ENCODE data around the gene SOX3.

Gene SOX3

GRCh38 chrX:140504371-140505324 lies at the start of gene SOX3:
Gene SOX3, minus strand, starts transcription at chrX:140505069. Its CDS starts 9 bp downstream, at chrX:140505060.
- no peak for DNase-seq

GRCh38 chrX:140548985-140549384 lies 44.1 kb upstream of the SOX3 start:
- no peak for DNase-seq

GRCh38 chrX:140526171-140526570 lies 21.3 kb upstream of the SOX3 start:
- DNase-seq = no peak

- DNase-seq = no peak
Observed at GRCh38 chrX:140525448-140525847, 20.6 kb upstream of the SOX3 start.

GRCh38 chrX:140524556-140524955 lies 19.7 kb upstream of the SOX3 start:
- DNase-seq = no peak

GRCh38 chrX:140521393-140521792 lies 16.5 kb upstream of the SOX3 start:
- DNase-seq = no peak

- no peak for DNase-seq
Observed at GRCh38 chrX:140514554-140514953, 9.7 kb upstream of the SOX3 start.

GRCh38 chrX:140510895-140511295 lies 6.0 kb upstream of the SOX3 start:
- DNase-seq = no peak

GRCh38 chrX:140510306-140510676 lies 5.4 kb upstream of the SOX3 start:
- no peak for DNase-seq

- no peak for DNase-seq
Observed at GRCh38 chrX:140509468-140510305, 4.8 kb upstream of the SOX3 start.

GRCh38 chrX:140508958-140509357 lies 4.1 kb upstream of the SOX3 start:
- no peak for DNase-seq

- no peak for DNase-seq
Observed at GRCh38 chrX:140507982-140508305, 3.1 kb upstream of the SOX3 start.

- DNase-seq = no peak
Observed at GRCh38 chrX:140507223-140507981, 2.5 kb upstream of the SOX3 start.

GRCh38 chrX:140505421-140506337 lies 810 bp upstream of the SOX3 start:
- no peak for DNase-seq

- DNase-seq = no peak
Observed at GRCh38 chrX:140503714-140504351, 1.0 kb downstream of the SOX3 start.

- DNase-seq = no peak
Observed at GRCh38 chrX:140503238-140503601, 1.6 kb downstream of the SOX3 start.

GRCh38 chrX:140502491-140503237 lies 2.2 kb downstream of the SOX3 start:
- no peak for DNase-seq

GRCh38 chrX:140501940-140502468 lies 2.9 kb downstream of the SOX3 start:
- no peak for DNase-seq

- no peak for DNase-seq
Observed at GRCh38 chrX:140501321-140501720, 3.5 kb downstream of the SOX3 start.

GRCh38 chrX:140500441-140500840 lies 4.4 kb downstream of the SOX3 start:
- DNase-seq = no peak

GRCh38 chrX:140495739-140496138 lies 9.1 kb downstream of the SOX3 start:
- DNase-seq = no peak
